Loucy (cell line): Measurements from ENCODE around the gene NSUN2.

Experiments
- H2AFZ ChIP-seq: fragments of 200-600 bp; sonication (generic); 2 replicates; pipeline ENCODE4 v1.6.0; 2016; ENCODE audit warnings: antibody characterized with exemption, mild to moderate bottlenecking, low read length, moderate library complexity
- H3F3A ChIP-seq: fragments of 200-600 bp; 2 replicates; pipeline ENCODE4 v1.6.0; 2016; ENCODE audit warnings: antibody characterized with exemption, low read depth, mild to moderate bottlenecking
- H3K27me3 ChIP-seq: fragments of 200-600 bp; sonication (generic); 2 replicates; pipeline ENCODE4 v1.6.1; 2014; ENCODE audit warnings: low read length, mild to moderate bottlenecking; ENCODE audit not compliant: insufficient read depth, poor library complexity, severe bottlenecking
- H3K36me3 ChIP-seq: fragments of 200-600 bp; sonication (generic); 2 replicates; pipeline ENCODE4 v1.6.1; 2016; ENCODE audit warnings: low read length; ENCODE audit not compliant: insufficient read depth
- H3K4me1 ChIP-seq: fragments of 200-600 bp; sonication (generic); 2 replicates; pipeline ENCODE4 v1.5.1; 2014; ENCODE audit warnings: low read length, mild to moderate bottlenecking; ENCODE audit not compliant: insufficient read depth, poor library complexity, severe bottlenecking
- H3K4me2 ChIP-seq: fragments of 200-600 bp; sonication (generic); 2 replicates; pipeline ENCODE4 v1.6.0; 2014; ENCODE audit warnings: antibody characterized with exemption, low read length, low read depth, mild to moderate bottlenecking; ENCODE audit not compliant: poor library complexity, severe bottlenecking
- H3K4me3 ChIP-seq: fragments of 200-600 bp; sonication (generic); 2 replicates; pipeline ENCODE4 v1.5.1; 2014; ENCODE audit warnings: low read length, mild to moderate bottlenecking, mixed read lengths; ENCODE audit not compliant: poor library complexity, severe bottlenecking
- H3K79me2 ChIP-seq: fragments of 200-600 bp; sonication (generic); 2 replicates; pipeline ENCODE4 v1.6.1; 2014; ENCODE audit warnings: low read length; ENCODE audit not compliant: insufficient read depth
- H3K9ac ChIP-seq: fragments of 200-600 bp; sonication (generic); 2 replicates; pipeline ENCODE4 v1.6.0; 2014; ENCODE audit warnings: mild to moderate bottlenecking, low read depth, low read length, moderate library complexity; ENCODE audit not compliant: poor library complexity, severe bottlenecking
- H3K9me2 ChIP-seq: fragments of 200-600 bp; sonication (generic); replicated peaks from 2 replicates; pipeline ENCODE4 v1.6.1; 2016; ENCODE audit warnings: low read depth, low read length, mixed read lengths
- H3K9me3 ChIP-seq: fragments of 200-600 bp; sonication (generic); 2 replicates; pipeline ENCODE4 v1.6.1; 2014; ENCODE audit warnings: mild to moderate bottlenecking, antibody characterized with exemption, low read length, low read depth; ENCODE audit not compliant: insufficient read depth
- H4K20me1 ChIP-seq: fragments of 200-600 bp; sonication (generic); 2 replicates; pipeline ENCODE4 v1.6.0; 2014; ENCODE audit warnings: antibody characterized with exemption, low read length, mild to moderate bottlenecking; ENCODE audit not compliant: insufficient read depth, poor library complexity, severe bottlenecking
- CTCF ChIP-seq: fragments of 200-600 bp; sonication (generic); conservative IDR thresholded peaks from 2 replicates; pipeline ENCODE4 v1.5.1; 2014; ENCODE audit warnings: mild to moderate bottlenecking, antibody characterized with exemption, low read length
- EZH2phosphoT487 ChIP-seq: fragments of 200-600 bp; IDR thresholded peaks from 2 replicates; pipeline ENCODE4 v1.6.1; 2018; ENCODE audit warnings: antibody characterized with exemption, mild to moderate bottlenecking, moderate library complexity, borderline replicate concordance

The NSUN2 gene

GRCh38 chr5:6606884-6607558 is 25.8 kb downstream of the NSUN2 start:
- Histone ChIP-seq H3F3A (no peaks in the 10 kb centered on the region), H3K9me3 (no peaks in the 10 kb centered on the region), H3K9me2 (no peaks in the 10 kb centered on the region), H3K4me3 (no peak overlapping the region), H3K79me2 (peaks cover 3% of the 10 kb centered on the region; the same call in 1 of the 2 replicates), H2AFZ (no peak overlapping the region), H3K9ac (no peak overlapping the region), H3K4me2 (no peak overlapping the region), H3K4me1 (no peaks in the 10 kb centered on the region), H4K20me1 (peaks cover 4% of the 10 kb centered on the region), H3K27me3 (no peaks in the 10 kb centered on the region), H3K36me3 (peaks cover 95% of the 10 kb centered on the region; the same call in 1 of the 2 replicates)
- TF ChIP-seq CTCF (no peak), EZH2phosphoT487 (no peak)

GRCh38 chr5:6604946-6605345 is 27.9 kb downstream of the NSUN2 start:
- Histone ChIP-seq H3K4me1 (no peaks in the 10 kb centered on the region), H3K4me3 (no peak overlapping the region), H4K20me1 (no peaks in the 10 kb centered on the region), H3K4me2 (no peak overlapping the region), H3K79me2 (no peaks in the 10 kb centered on the region), H3F3A (no peaks in the 10 kb centered on the region), H3K27me3 (no peaks in the 10 kb centered on the region), H3K36me3 (peaks cover 95% of the 10 kb centered on the region; the same call in 1 of the 2 replicates), H3K9me3 (no peaks in the 10 kb centered on the region), H3K9ac (no peak overlapping the region), H3K9me2 (no peaks in the 10 kb centered on the region), H2AFZ (no peak overlapping the region)
- TF ChIP-seq EZH2phosphoT487 (no peak), CTCF (no peak)

- H3K9me3 ChIP-seq, result no peaks in the 10 kb centered on the region
- no peak overlapping the region for H3K4me3 ChIP-seq
- no peak overlapping the region for H2AFZ ChIP-seq
- H3K27me3 ChIP-seq, result no peaks in the 10 kb centered on the region
- no peak overlapping the region for H3K9ac ChIP-seq
- peaks cover 95% of the 10 kb centered on the region; the same call in 1 of the 2 replicates for H3K36me3 ChIP-seq
- no peak overlapping the region for H3K4me2 ChIP-seq
- no peaks in the 10 kb centered on the region for H3F3A ChIP-seq
- H3K4me1 ChIP-seq, result no peaks in the 10 kb centered on the region
- H4K20me1 ChIP-seq, result no peaks in the 10 kb centered on the region
- no peak for TF ChIP-seq EZH2phosphoT487
- no peak for TF ChIP-seq CTCF
- no peaks in the 10 kb centered on the region for H3K9me2 ChIP-seq
- no peaks in the 10 kb centered on the region for H3K79me2 ChIP-seq
These were observed 28.5 kb downstream of the NSUN2 start for GRCh38 chr5:6604341-6604740.
